GM19438 (cell line): ENCODE data around the gene BRCA2.
A peak's percentile ranks its signal among the peaks of the same experiment; 100 is the strongest.
"Not testable (repeated sequence)": the region's sequence is repeated elsewhere in the genome, so short reads cannot be mapped to it uniquely, and the experiment has no call there.

Experiments used
- ATAC-seq: cut with Tn5 transposase; IDR thresholded peaks from one replicate; pipeline ENCODE4 v1.9.1; 2021; ENCODE audit warnings: low read depth; ENCODE audit not compliant: unreplicated experiment

The BRCA2 gene

DNA sequence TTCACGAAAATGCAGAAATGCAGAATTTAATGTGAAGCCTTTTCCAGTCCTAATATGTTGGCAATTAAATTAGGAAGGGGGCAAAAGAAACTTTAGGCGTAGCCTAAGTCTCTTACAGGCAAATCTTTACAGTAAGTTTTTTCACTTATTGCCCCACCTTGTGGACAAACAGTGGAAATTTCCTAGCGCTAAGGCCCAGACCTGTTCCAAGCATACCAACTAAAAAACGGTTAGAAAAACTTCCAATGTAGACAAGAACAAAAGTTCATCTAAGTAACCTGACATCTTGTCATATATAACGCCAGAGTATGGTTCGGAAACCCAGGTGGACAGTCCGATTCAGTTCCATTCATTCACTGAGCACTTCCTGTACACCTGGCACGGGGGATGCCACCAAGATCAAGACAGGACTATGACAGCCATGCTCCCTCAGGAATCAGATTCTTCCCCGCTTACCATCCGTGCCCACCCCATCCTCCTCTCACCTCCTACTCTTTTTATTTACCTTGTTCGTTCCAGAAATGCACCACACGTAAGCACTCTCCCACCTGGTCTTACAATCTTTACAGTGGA is 5.1 kb upstream of the BRCA2 start:
- peak; percentile 58 for ATAC-seq

- ATAC-seq = no peak
Observed at GRCh38 chr13:32311188-32311897, 4.0 kb upstream of the BRCA2 start.

GRCh38 chr13:32314271-32315237 is 754 bp upstream of the BRCA2 start:
- peak; percentile 13 for ATAC-seq

DNA sequence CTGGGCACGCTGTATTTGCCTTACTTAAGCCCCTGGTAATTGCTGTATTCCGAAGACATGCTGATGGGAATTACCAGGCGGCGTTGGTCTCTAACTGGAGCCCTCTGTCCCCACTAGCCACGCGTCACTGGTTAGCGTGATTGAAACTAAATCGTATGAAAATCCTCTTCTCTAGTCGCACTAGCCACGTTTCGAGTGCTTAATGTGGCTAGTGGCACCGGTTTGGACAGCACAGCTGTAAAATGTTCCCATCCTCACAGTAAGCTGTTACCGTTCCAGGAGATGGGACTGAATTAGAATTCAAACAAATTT is 676 bp downstream of the BRCA2 start:
- peak; percentile 61 for ATAC-seq

- no peak for ATAC-seq
Observed at GRCh38 chr13:32316501-32316900, 1.2 kb downstream of the BRCA2 start.

GRCh38 chr13:32317716-32318465 is 2.6 kb downstream of the BRCA2 start:
- no peak for ATAC-seq

- no peak for ATAC-seq
Observed at GRCh38 chr13:32320528-32320927, 5.2 kb downstream of the BRCA2 start.

DNA sequence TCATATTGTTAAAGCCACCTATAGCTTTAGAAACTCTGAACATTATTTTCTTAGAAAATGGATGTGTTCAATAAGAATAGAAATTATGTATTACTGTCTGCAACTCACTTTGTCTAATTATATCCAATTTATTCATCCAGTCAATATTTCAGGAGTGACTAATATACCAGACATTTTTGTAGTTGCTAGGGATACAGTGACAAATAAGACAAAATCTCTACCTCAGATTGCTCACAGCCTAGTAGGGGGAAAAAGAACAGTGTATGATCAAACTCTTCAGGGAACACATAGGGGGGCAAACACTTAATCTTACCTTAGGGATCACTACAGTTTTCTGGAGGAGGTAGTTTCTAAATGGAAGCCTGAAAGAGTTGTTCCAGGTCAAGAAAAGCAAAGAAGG is 8.6 kb downstream of the BRCA2 start:
- no peak for ATAC-seq

GRCh38 chr13:32330441-32330840 is 15.1 kb downstream of the BRCA2 start:
- no peak for ATAC-seq

GRCh38 chr13:32334671-32335070 is 19.4 kb downstream of the BRCA2 start:
- ATAC-seq = no peak

DNA sequence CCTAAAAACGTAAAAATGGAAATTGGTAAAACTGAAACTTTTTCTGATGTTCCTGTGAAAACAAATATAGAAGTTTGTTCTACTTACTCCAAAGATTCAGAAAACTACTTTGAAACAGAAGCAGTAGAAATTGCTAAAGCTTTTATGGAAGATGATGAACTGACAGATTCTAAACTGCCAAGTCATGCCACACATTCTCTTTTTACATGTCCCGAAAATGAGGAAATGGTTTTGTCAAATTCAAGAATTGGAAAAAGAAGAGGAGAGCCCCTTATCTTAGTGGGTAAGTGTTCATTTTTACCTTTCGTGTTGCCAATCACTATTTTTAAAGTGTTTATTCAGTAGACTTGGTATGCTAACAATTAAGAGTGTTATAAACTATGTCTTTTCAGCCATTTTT is 25.6 kb downstream of the BRCA2 start:
- no peak for ATAC-seq

- no peak for ATAC-seq
Observed at GRCh38 chr13:32347651-32348050, 32.3 kb downstream of the BRCA2 start.

DNA sequence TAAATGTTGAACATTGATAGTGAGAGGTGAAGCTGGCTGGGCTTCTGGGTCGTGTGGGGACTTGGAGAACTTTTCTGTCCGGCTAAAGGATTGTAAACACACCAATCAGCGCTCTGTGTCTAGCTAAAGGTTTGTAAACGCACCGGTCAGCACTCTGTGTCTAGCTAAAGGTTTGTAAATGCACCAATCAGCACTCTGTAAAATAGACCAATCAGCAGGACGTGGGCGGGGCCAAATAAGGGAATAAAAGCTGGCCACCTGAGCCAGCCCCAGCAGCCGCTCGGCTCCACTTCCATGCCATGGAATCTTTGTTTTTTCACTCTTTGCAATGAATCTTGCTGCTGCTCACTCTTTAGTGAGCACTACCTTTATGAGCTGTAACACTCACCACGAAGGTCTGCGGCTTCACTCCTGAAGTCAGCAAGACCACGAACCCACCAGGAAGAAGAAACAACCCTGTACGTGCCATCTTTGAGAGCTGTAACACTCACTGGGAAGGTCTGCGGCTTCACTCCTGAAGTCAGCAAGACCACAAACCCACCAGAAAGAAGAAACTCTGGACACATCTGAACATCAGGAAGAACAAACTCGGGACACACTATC is 35.6 kb downstream of the BRCA2 start:
- not testable (repeated sequence) for ATAC-seq

DNA sequence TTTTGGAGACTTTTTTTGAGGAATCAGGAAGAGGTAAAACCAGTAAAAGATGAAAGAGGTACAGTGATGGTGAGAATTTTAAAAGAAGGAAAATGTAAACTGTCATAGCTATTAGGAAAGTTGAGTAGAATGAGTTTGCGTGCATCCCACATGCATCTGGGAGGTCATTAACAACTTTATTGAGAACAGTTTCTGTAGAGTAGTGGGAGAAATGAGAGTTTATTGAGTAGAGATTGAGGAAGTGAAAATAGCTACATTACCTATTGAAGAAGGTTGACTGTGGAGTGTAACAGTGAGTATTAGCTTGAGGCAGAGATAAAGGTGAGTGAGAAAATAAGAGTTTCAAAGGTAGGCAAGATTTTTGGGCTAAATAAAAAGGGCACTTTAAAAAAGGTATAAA is 38.7 kb downstream of the BRCA2 start:
- ATAC-seq = peak; percentile 56

DNA sequence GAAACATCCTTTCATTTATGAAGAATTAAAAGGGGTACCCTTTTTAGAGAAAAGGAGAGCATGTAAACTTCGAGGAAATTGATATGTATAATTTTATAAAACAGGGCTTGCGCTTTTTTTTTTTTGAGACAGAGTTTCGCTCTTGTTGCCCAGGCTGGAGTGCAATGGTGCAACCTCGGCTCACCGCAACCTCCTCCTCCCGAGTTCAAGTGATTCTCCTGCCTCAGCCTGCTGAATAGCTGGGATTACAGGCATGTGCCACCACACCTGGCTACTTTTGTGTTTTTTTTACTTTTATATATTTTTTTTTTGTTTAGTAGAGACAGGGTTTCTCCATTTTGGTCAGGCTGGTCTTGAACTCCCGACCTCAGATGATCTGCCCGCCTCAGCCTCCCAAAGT is 40.6 kb downstream of the BRCA2 start:
- ATAC-seq = not testable (repeated sequence)

- ATAC-seq = no peak
Observed at GRCh38 chr13:32362574-32362973, 47.3 kb downstream of the BRCA2 start.

DNA sequence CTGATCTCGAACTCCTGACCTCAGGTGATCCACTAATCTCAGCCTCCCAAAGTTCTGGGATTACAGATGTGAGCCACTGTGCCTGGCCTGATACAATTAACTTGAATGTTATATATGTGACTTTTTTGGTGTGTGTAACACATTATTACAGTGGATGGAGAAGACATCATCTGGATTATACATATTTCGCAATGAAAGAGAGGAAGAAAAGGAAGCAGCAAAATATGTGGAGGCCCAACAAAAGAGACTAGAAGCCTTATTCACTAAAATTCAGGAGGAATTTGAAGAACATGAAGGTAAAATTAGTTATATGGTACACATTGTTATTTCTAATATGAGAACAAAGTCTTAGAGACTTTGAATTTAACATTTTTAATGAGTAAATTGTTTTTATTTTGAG is 55.5 kb downstream of the BRCA2 start:
- no peak for ATAC-seq

GRCh38 chr13:32376642-32377415 is 61.5 kb downstream of the BRCA2 start:
- no peak for ATAC-seq

DNA sequence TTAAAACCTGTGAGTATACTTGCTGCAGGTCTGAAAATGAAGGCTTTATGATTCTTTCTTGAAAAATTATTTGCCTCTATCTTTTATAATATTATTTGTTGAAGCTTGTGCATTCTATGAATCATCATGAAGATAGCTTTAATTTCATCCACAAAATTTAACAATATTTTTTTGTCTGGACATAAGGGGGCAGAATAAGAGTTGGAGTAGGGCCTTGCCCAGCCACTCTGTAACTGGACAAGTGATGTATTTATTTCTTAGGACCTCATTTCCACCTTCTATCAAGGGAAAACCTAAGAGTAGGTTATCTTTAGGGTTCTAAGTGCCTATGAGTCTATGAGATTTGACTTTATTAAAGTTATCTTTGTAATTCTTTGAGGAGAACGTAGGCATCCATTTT is 62.7 kb downstream of the BRCA2 start:
- no peak for ATAC-seq

DNA sequence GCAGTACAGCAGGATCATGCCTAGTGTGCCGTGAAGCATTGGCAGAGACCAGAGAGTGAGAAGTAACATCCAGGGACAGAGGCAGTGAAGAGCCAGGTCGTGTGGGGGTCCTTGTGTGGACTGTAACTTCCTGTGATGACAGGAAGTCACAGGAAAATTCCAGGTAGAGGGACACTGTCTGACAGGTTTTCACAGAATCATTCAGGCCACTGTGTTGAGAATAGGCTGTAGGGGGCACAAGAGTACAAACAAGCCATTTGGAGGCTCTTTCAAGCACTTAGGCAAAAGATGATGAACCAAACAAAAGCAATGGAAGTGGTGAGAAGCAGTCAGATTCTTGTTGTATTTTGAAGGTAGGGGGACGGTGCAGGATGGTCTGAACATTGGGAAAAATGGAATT is 66.2 kb downstream of the BRCA2 start:
- no peak for ATAC-seq
